ENCODE data around the gene C1orf210. TPM values are rescaled to one million over a fixed set of nuclear protein-coding genes. Genes with fewer than 3 reads are reported as not detected.

Gene C1orf210
- polyA plus RNA-seq, 1 experiment: not detected

DNA sequence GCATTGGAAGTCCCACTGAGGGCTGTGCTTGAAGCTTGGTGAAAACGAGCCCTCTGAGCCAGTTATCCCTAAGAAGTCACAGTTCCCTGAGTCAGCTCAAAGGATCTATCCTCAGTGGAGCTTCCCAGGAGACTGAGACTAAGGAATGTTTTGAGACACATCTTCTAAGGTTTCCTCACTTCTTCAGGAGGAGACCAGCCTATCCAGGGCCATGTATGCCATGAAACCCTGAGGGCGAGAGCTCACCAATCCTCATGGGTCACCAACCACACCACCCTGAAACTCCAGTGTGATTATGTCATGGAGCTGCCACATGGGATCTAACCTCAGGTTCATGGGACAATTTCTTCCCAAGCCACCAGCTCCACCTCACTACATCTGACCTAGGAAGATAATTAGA is 7.8 kb upstream of the C1orf210 start:
- POLR2A ChIA-PET: interaction anchor here (1.2 kb wide), 1 partner anchor 32 kb away, joined by 6 read pairs; no protein-coding TSS in a partner anchor
- peaks cover 2% of the 10 kb centered on the region for H3K27me3 ChIP-seq (ENCODE audit: control insufficient read depth, insufficient read depth, low read length)
- no peaks in the 10 kb centered on the region for H3K36me3 ChIP-seq (ENCODE audit: control insufficient read depth, insufficient read depth, low read length)
- no peak overlapping the region for H3K4me3 ChIP-seq (ENCODE audit: low read depth, low read length)
- DNase-seq (ENCODE audit: low read depth): no peak
- CTCF ChIA-PET: no interaction called here
- TF ChIP-seq, protein P1, sequence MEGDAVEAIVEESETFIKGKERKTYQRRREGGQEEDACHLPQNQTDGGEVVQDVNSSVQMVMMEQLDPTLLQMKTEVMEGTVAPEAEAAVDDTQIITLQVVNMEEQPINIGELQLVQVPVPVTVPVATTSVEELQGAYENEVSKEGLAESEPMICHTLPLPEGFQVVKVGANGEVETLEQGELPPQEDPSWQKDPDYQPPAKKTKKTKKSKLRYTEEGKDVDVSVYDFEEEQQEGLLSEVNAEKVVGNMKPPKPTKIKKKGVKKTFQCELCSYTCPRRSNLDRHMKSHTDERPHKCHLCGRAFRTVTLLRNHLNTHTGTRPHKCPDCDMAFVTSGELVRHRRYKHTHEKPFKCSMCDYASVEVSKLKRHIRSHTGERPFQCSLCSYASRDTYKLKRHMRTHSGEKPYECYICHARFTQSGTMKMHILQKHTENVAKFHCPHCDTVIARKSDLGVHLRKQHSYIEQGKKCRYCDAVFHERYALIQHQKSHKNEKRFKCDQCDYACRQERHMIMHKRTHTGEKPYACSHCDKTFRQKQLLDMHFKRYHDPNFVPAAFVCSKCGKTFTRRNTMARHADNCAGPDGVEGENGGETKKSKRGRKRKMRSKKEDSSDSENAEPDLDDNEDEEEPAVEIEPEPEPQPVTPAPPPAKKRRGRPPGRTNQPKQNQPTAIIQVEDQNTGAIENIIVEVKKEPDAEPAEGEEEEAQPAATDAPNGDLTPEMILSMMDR (IDR thresholded peaks at IDR 0.05; ENCODE audit: insufficient read depth, low read depth, low read length): no peak

DNA sequence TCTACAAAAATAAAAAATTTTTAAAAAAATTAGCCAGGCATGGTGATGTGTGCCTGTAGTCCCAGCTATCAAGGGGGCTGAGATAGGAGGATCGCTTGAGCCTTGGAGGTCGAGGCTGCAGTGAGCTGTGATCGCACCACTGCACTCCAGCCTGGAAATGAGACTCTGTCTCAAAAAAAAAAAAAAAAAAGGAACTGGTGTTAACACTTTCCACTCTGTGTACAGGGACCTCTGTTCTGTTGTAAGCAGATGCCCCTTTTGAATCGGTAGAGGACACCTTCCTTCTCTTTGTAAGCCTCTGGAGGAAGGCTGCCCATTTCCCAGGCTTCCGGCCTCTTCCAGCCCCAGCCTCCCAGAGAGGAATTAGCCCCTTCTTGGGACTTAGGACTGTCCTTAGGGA is 7.3 kb upstream of the C1orf210 start:
- TF ChIP-seq, protein P1 (IDR thresholded peaks at IDR 0.05; ENCODE audit: insufficient read depth, low read depth, low read length): no peak
- no peak for DNase-seq (ENCODE audit: low read depth)
- Histone ChIP-seq H3K27me3 (ENCODE audit: control insufficient read depth, insufficient read depth, low read length) (peaks cover 2% of the 10 kb centered on the region), H3K36me3 (ENCODE audit: control insufficient read depth, insufficient read depth, low read length) (no peaks in the 10 kb centered on the region), H3K4me3 (ENCODE audit: low read depth, low read length) (no peak overlapping the region)
- CTCF ChIA-PET: no interaction called here
- POLR2A ChIA-PET: interaction anchor here (1.2 kb wide), 1 partner anchor 32 kb away, joined by 6 read pairs; no protein-coding TSS in a partner anchor

DNA sequence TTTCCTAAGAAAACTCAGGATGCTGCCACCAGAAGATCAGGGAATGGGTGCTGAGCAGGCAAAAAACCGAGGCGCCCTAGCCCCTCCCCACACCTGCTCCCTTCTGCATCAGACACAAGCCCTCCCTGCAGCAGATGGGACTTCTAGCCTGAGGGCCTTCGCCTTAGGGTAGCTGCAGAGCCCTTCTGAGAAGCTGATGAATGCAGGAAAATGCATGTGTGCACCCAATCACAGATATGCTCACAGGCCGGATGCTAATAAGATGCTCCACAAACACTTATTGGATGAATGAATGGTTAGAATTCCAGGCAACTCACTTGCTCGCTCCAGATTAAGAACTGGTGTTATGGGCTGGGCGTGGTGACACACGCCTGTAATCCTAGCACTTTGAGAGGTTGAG is 6.8 kb upstream of the C1orf210 start:
- TF ChIP-seq, protein P1 (IDR thresholded peaks at IDR 0.05; ENCODE audit: insufficient read depth, low read depth, low read length): no peak
- CTCF ChIA-PET: no interaction called here
- Histone ChIP-seq H3K27me3 (ENCODE audit: control insufficient read depth, insufficient read depth, low read length) (peaks cover 2% of the 10 kb centered on the region), H3K36me3 (ENCODE audit: control insufficient read depth, insufficient read depth, low read length) (no peaks in the 10 kb centered on the region), H3K4me3 (ENCODE audit: low read depth, low read length) (no peak overlapping the region)
- POLR2A ChIA-PET: interaction anchor here (1.2 kb wide), 1 partner anchor 31 kb away, joined by 6 read pairs; no protein-coding TSS in a partner anchor
- no peak for DNase-seq (ENCODE audit: low read depth)

DNA sequence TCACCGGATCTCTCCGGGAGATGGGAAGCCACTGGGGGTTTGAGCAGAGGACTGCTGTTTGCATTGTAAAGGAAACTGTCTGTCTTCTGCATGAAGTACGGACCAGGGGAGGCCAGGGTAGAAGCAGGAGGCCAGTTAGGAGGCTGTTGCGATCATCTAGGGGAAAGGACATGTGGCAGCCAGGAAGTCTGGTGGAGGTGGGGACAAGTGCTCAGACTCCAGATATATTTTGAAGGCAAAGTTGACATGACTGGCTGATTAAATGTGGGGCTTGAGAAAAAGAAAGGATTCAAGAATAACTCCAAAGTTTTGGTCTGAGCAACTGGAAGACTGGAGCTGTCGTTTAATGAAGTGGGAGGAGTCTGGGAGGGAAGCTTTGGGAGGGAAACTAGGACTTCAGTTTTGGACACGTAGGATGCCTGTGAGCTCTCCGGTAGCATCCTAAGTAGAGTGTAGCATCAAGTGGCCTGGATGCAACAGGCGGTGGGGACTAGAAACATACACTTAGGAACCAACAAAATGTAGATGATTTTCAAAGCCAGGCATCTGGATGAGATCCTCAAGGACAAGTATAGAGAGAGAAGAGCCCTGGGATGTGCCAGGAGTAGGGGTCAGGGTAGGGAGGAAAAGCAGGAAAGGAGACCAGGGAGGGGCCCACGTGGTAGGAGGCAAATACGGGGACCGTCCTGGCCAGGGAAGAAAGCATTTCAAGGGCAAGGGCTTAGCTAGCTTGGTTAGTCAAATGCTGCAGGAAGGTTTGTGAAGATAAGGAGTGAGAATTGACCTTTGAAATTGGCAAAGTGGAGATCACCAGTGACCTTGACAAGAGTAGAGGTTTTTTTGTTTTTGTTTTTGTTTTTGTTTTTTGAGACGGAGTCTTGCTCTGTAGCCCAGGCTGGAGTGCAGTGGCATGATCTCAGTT is 3.7 kb upstream of the C1orf210 start:
- Histone ChIP-seq H3K4me3 (ENCODE audit: low read depth, low read length) (no peak overlapping the region), H3K27me3 (ENCODE audit: control insufficient read depth, insufficient read depth, low read length) (peaks cover 5% of the 10 kb centered on the region), H3K36me3 (ENCODE audit: control insufficient read depth, insufficient read depth, low read length) (no peaks in the 10 kb centered on the region)
- CTCF ChIA-PET: interaction anchor here (0.6 kb wide), 1 partner anchor 834 kb away, joined by 3 read pairs; no protein-coding TSS in a partner anchor
- TF ChIP-seq, protein P1 (IDR thresholded peaks at IDR 0.05; ENCODE audit: insufficient read depth, low read depth, low read length): no peak
- POLR2A ChIA-PET: no interaction called here
- no peak for DNase-seq (ENCODE audit: low read depth)

DNA sequence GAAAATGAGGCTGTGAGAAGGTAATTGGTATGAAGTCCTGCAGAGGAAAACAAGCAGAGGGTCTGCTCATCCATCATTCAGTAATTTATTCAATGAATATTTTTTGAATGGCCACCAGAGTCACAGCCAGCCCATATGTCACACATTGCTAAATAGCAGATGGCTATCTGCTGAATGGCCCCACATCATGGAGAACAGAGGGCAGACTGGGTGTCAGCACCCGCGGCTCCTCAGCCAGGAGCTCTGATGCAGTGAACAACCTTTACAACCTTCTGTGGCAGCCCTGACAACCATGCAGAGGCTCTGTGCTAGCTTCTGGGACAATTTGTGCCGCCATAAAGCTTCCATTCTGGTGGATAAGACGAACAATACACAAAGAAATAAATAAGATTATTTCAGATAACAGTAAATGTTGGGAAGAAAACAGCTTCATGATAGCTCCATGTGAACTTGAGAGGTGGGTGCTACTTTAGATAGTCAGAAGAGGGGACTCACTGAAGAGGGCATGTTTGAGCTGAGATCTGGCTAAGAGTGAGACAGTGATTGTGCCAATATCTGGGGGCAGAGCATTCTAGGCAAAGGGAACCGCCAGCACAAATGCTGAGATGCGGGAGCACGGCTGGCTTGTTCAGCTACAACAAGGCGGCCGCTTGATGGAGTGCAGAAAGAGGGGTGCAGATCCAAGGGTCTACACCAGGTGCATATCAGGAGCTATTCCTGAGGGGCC is 2.8 kb upstream of the C1orf210 start:
- Histone ChIP-seq H3K4me3 (ENCODE audit: low read depth, low read length) (no peak overlapping the region), H3K36me3 (ENCODE audit: control insufficient read depth, insufficient read depth, low read length) (no peaks in the 10 kb centered on the region), H3K27me3 (ENCODE audit: control insufficient read depth, insufficient read depth, low read length) (peaks cover 5% of the 10 kb centered on the region)
- no peak for DNase-seq (ENCODE audit: low read depth)
- POLR2A ChIA-PET: no interaction called here
- CTCF ChIA-PET: no interaction called here
- TF ChIP-seq, protein P1 (IDR thresholded peaks at IDR 0.05; ENCODE audit: insufficient read depth, low read depth, low read length): no peak
